H9 (cell line): ENCODE results near the gene RAB2B. TPM values are rescaled to one million over a fixed set of nuclear protein-coding genes. Genes with fewer than 3 reads are reported as not detected.

Experiments used
- DNase-seq: peaks from one replicate; pipeline ENCODE4 v3.0.0-alpha.2; 2017
- H2AFZ ChIP-seq: one replicate; pipeline ENCODE4 v1.6.1; 2013; ENCODE audit warnings: mild to moderate bottlenecking, low read length, control low read depth, moderate library complexity
- H2AK5ac ChIP-seq: 2 replicates; pipeline ENCODE4 v1.6.1; 2013; ENCODE audit warnings: low read length, control low read depth, mixed read lengths; ENCODE audit not compliant: insufficient read length
- H2BK120ac ChIP-seq: one replicate; pipeline ENCODE4 v1.6.1; 2013; ENCODE audit warnings: low read depth, mild to moderate bottlenecking, low read length, control low read depth, inconsistent platforms; ENCODE audit not compliant: poor library complexity, severe bottlenecking
- H2BK12ac ChIP-seq: 2 replicates; pipeline ENCODE4 v1.6.1; 2013; ENCODE audit warnings: low read length, control low read depth, mixed read lengths, low read depth; ENCODE audit not compliant: insufficient read length
- H2BK15ac ChIP-seq: 2 replicates; pipeline ENCODE4 v1.6.1; 2013; ENCODE audit warnings: low read depth, low read length, control low read depth
- H2BK20ac ChIP-seq: one replicate; pipeline ENCODE4 v1.6.1; 2013; ENCODE audit warnings: low read depth, mild to moderate bottlenecking, low read length, control low read depth, inconsistent platforms; ENCODE audit not compliant: poor library complexity, severe bottlenecking
- H2BK5ac ChIP-seq: 2 replicates; pipeline ENCODE4 v1.6.1; 2013; ENCODE audit warnings: low read length, control low read depth, mixed read lengths; ENCODE audit not compliant: insufficient read length
- H3K14ac ChIP-seq: 2 replicates; pipeline ENCODE4 v1.6.1; 2013; ENCODE audit warnings: low read length, control low read depth; ENCODE audit not compliant: insufficient read depth
- H3K18ac ChIP-seq: 2 replicates; pipeline ENCODE4 v1.6.1; 2013; ENCODE audit warnings: low read depth, mild to moderate bottlenecking, mixed read lengths, low read length, control low read depth; ENCODE audit not compliant: insufficient read length
- H3K23ac ChIP-seq: 2 replicates; pipeline ENCODE4 v1.6.1; 2013; ENCODE audit warnings: low read length, control low read depth, mixed read lengths, low read depth; ENCODE audit not compliant: insufficient read length
- H3K23me2 ChIP-seq: 2 replicates; pipeline ENCODE4 v1.6.1; 2013; ENCODE audit warnings: low read depth, mild to moderate bottlenecking, mixed read lengths, low read length, control low read depth; ENCODE audit not compliant: insufficient read length, poor library complexity, severe bottlenecking
- H3K27ac ChIP-seq: 2 replicates; pipeline ENCODE4 v1.5.1; 2013; ENCODE audit warnings: low read length, control low read depth, mixed read lengths, low read depth; ENCODE audit not compliant: insufficient read length
- H3K27me3 ChIP-seq: 2 replicates; pipeline ENCODE4 v1.6.1; 2013; ENCODE audit warnings: low read length, control low read depth, inconsistent platforms; ENCODE audit not compliant: insufficient read depth
- H3K4ac ChIP-seq: 2 replicates; pipeline ENCODE4 v1.6.1; 2013; ENCODE audit warnings: low read depth, mild to moderate bottlenecking, control low read depth, inconsistent platforms, low read length, moderate library complexity
- H3K4me1 ChIP-seq: 2 replicates; pipeline ENCODE4 v1.6.1; 2013; ENCODE audit warnings: low read length, control low read depth, inconsistent platforms; ENCODE audit not compliant: insufficient read depth
- H3K4me2 ChIP-seq: 2 replicates; pipeline ENCODE4 v1.6.1; 2013; ENCODE audit warnings: low read length, control low read depth, mixed read lengths; ENCODE audit not compliant: insufficient read length, insufficient read depth
- H3K56ac ChIP-seq: 2 replicates; pipeline ENCODE4 v1.6.1; 2013; ENCODE audit warnings: low read depth, mild to moderate bottlenecking, mixed read lengths, low read length, control low read depth; ENCODE audit not compliant: insufficient read length
- H3K79me1 ChIP-seq: 2 replicates; pipeline ENCODE4 v1.6.1; 2013; ENCODE audit warnings: low read depth, mild to moderate bottlenecking, moderate library complexity, low read length, control low read depth, inconsistent platforms; ENCODE audit not compliant: insufficient read depth, poor library complexity, severe bottlenecking
- H3K79me2 ChIP-seq: 2 replicates; pipeline ENCODE4 v1.6.1; 2013; ENCODE audit warnings: low read length, control low read depth, inconsistent platforms; ENCODE audit not compliant: insufficient read depth
- H3K9ac ChIP-seq: 2 replicates; pipeline ENCODE4 v1.6.1; 2013; ENCODE audit warnings: low read length, control low read depth, mixed read lengths; ENCODE audit not compliant: insufficient read length; ENCODE audit errors: extremely low read depth
- H3K9me3 ChIP-seq: one replicate; pipeline ENCODE4 v1.6.1; 2013; ENCODE audit warnings: low read depth, low read length, inconsistent platforms; ENCODE audit not compliant: control insufficient read depth
- H3T11ph ChIP-seq: one replicate; pipeline ENCODE4 v1.6.1; 2013; ENCODE audit warnings: mild to moderate bottlenecking, low read length, control low read depth, inconsistent platforms
- H4K20me1 ChIP-seq: one replicate; pipeline ENCODE4 v1.6.1; 2013; ENCODE audit not compliant: control insufficient read depth, insufficient read length, insufficient read depth
- H4K5ac ChIP-seq: 2 replicates; pipeline ENCODE4 v1.6.1; 2013; ENCODE audit warnings: low read depth, mild to moderate bottlenecking, mixed read lengths, low read length, control low read depth; ENCODE audit not compliant: insufficient read length
- H4K8ac ChIP-seq: replicated peaks from 2 replicates; pipeline ENCODE4 v1.6.1; 2013; ENCODE audit warnings: low read length, control low read depth, mixed read lengths, low read depth; ENCODE audit not compliant: insufficient read length
- H4K91ac ChIP-seq: 2 replicates; pipeline ENCODE4 v1.6.1; 2013; ENCODE audit warnings: low read depth, mild to moderate bottlenecking, moderate library complexity, mixed read lengths, low read length, control low read depth; ENCODE audit not compliant: insufficient read length
- H3K27ac Mint-ChIP-seq, 3 experiments: 2 replicates in 2 of 3; 3 replicates in 1 of 3; pipeline ENCODE4 v1.8.0; 2020 to 2021; ENCODE audit warnings: mixed read lengths in 3 of 3, mild to moderate bottlenecking in 1 of 3, moderate library complexity in 1 of 3
- H3K27me3 Mint-ChIP-seq: 2 replicates; pipeline ENCODE4 v1.8.0; 2021; ENCODE audit warnings: low read depth, mild to moderate bottlenecking, moderate library complexity, mixed read lengths
- H3K36me3 Mint-ChIP-seq, 3 experiments: 2 replicates in 2 of 3; 3 replicates in 1 of 3; pipeline ENCODE4 v1.8.0; 2020 to 2021; ENCODE audit warnings: low read depth in 3 of 3, mixed read lengths in 3 of 3; ENCODE audit not compliant: insufficient read depth in 1 of 3
- H3K4me1 Mint-ChIP-seq, 2 experiments: 2 replicates each; pipeline ENCODE4 v1.8.0; 2020; ENCODE audit warnings: mixed read lengths in 2 of 2
- H3K4me3 Mint-ChIP-seq, 2 experiments: 2 replicates in 1 of 2; 3 replicates in 1 of 2; pipeline ENCODE4 v1.8.0; 2020 to 2021; ENCODE audit warnings: mild to moderate bottlenecking in 2 of 2, mixed read lengths in 2 of 2, moderate library complexity in 1 of 2
- H3K9me3 Mint-ChIP-seq, 2 experiments: 2 replicates in 1 of 2; 3 replicates in 1 of 2; pipeline ENCODE4 v1.8.0; 2020; ENCODE audit warnings: mild to moderate bottlenecking in 2 of 2, mixed read lengths in 2 of 2, moderate library complexity in 1 of 2
- WGBS: extraction: QIAGEN DNeasy Blood & Tissue Kit; methylation state at CpG from one replicate; pipeline ENCODE4 v1.1.7; 2013; ENCODE audit warnings: missing lambda C conversion rate, low lambda C conversion rate, mixed read lengths; ENCODE audit not compliant: insufficient read length; ENCODE audit errors: extremely low coverage; 5-methylcytosine and 5-hydroxymethylcytosine counted together
- total RNA-seq: library from RNA; stranded (reverse); gene quantifications from 2 replicates; pipeline ENCODE4 v1.2.1, GENCODE V29; 2021
- TF ChIP-seq, protein P1 (sequence below): fragments of 200-600 bp; sonication (generic); conservative IDR thresholded peaks from 3 replicates; pipeline ENCODE4 v1.8.0; 2021; ENCODE audit warnings: antibody characterized with exemption, mild to moderate bottlenecking

The RAB2B gene
- total RNA-seq, 1 experiment from 2014 or later, result 27.9 TPM

DNA sequence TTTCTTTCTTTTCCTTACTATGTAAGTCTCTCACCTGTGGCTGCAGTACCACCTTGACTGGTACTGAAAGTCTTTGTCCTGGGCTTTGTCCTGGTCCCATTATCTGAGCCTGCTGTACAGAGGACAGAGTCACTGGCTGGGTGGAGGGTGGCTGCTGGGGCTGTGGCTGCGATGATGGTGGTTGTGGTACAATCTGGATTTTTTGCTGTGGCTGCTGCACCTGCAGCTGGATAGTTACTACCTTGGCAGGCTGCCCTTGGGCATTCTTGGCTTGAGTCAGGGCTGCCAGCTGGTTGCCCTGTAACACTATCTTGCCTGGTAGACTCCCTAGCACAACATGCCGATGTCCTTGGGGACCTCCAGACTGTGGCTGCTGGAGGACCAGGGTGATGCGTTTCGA is 47.8 kb downstream of the RAB2B start:
- Histone ChIP-seq H3T11ph (no peak overlapping the region), H4K20me1 (no peaks in the 10 kb centered on the region), H4K5ac (no peak overlapping the region), H2BK5ac (no peak overlapping the region), H3K9me3 (no peaks in the 10 kb centered on the region), H3K4me2 (no peak overlapping the region), H4K91ac (no peak overlapping the region), H3K23ac (no peak overlapping the region), H3K23me2 (no peaks in the 10 kb centered on the region), H3K4me1 (no peaks in the 10 kb centered on the region), H3K56ac (no peak overlapping the region), H2BK120ac (no peak overlapping the region), H3K27me3 (no peaks in the 10 kb centered on the region), H2BK20ac (no peak overlapping the region), H3K4ac (no peak overlapping the region), H2AFZ (no peak overlapping the region), H2BK15ac (no peak overlapping the region), H3K9ac (no peak overlapping the region), H3K27ac (no peak overlapping the region), H2AK5ac (no peak overlapping the region), H3K18ac (no peak overlapping the region), H3K14ac (no peak overlapping the region), H3K79me1 (peaks cover 2% of the 10 kb centered on the region), H3K79me2 (peaks cover 2% of the 10 kb centered on the region; the same call in 1 of the 2 replicates), H4K8ac (no peak overlapping the region), H2BK12ac (no peak overlapping the region)
- H3K36me3 Mint-ChIP-seq, result peaks cover 59 to 82% (median 73%) of the 10 kb centered on the region in 3 experiments; a peak in 6 of 7 replicates
- no peaks in the 10 kb centered on the region for H3K4me1 Mint-ChIP-seq
- peak overlapping the region in 1 of 3 experiments; percentile 14; a peak in 1 of 7 replicates for H3K27ac Mint-ChIP-seq
- no CpG with 5 or more reads among the region's 4 CpGs for WGBS
- no peaks in the 10 kb centered on the region for H3K27me3 Mint-ChIP-seq
- H3K9me3 Mint-ChIP-seq, result no peaks in the 10 kb centered on the region
- H3K4me3 Mint-ChIP-seq, result no peak overlapping the region
- TF ChIP-seq, protein P1, sequence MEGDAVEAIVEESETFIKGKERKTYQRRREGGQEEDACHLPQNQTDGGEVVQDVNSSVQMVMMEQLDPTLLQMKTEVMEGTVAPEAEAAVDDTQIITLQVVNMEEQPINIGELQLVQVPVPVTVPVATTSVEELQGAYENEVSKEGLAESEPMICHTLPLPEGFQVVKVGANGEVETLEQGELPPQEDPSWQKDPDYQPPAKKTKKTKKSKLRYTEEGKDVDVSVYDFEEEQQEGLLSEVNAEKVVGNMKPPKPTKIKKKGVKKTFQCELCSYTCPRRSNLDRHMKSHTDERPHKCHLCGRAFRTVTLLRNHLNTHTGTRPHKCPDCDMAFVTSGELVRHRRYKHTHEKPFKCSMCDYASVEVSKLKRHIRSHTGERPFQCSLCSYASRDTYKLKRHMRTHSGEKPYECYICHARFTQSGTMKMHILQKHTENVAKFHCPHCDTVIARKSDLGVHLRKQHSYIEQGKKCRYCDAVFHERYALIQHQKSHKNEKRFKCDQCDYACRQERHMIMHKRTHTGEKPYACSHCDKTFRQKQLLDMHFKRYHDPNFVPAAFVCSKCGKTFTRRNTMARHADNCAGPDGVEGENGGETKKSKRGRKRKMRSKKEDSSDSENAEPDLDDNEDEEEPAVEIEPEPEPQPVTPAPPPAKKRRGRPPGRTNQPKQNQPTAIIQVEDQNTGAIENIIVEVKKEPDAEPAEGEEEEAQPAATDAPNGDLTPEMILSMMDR, result no peak
- DNase-seq, result no peak
